ENCODE results near the gene CNDP2. TPM values are rescaled to one million over a fixed set of nuclear protein-coding genes. Genes with fewer than 3 reads are reported as not detected.

CNDP2 gene
- total RNA-seq, 1 experiment from 2014 or later = 310 TPM

- intact Hi-C loops (cut with micrococcal nuclease; ENCODE audit: unreplicated experiment) = no loop called here
- ChIA-PET CTCF (no interaction called here), POLR2A (no interaction called here)
- no peak for DNase-seq (ENCODE audit: low read depth, low spot score)
- TF ChIP-seq, protein P1, sequence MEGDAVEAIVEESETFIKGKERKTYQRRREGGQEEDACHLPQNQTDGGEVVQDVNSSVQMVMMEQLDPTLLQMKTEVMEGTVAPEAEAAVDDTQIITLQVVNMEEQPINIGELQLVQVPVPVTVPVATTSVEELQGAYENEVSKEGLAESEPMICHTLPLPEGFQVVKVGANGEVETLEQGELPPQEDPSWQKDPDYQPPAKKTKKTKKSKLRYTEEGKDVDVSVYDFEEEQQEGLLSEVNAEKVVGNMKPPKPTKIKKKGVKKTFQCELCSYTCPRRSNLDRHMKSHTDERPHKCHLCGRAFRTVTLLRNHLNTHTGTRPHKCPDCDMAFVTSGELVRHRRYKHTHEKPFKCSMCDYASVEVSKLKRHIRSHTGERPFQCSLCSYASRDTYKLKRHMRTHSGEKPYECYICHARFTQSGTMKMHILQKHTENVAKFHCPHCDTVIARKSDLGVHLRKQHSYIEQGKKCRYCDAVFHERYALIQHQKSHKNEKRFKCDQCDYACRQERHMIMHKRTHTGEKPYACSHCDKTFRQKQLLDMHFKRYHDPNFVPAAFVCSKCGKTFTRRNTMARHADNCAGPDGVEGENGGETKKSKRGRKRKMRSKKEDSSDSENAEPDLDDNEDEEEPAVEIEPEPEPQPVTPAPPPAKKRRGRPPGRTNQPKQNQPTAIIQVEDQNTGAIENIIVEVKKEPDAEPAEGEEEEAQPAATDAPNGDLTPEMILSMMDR (IDR thresholded peaks at IDR 0.05) = no peak
- TF ChIP-seq TCF7L2 (IDR thresholded peaks at IDR 0.05; ENCODE audit: low read depth, low read length) = no peak
- H3K27ac ChIP-seq (ENCODE audit: low read length) = no peak overlapping the region
- no peak overlapping the region for H3K4me3 ChIP-seq (ENCODE audit: low read depth in 2 of 2, low read length in 2 of 2)
- BruUV-seq (replicated peaks) = no TSS peak
- ATAC-seq = no peak
- no peaks in the 10 kb centered on the region for H3K4me1 ChIP-seq (ENCODE audit: control insufficient read depth, insufficient read depth, low read length)
- no peaks in the 10 kb centered on the region for H3K9me3 ChIP-seq (ENCODE audit: control insufficient read depth, insufficient read depth, low read depth, low read length)
- in situ Hi-C loops (cut with HindIII; ENCODE audit: low pct_unique_long_range_greater_than_20kb, low sequenced_read_pairs) = no loop called here
- no peaks in the 10 kb centered on the region; the same call in 1 of the 2 replicates for H3K27me3 ChIP-seq (ENCODE audit: control insufficient read depth, insufficient read depth, low read length)
- no peaks in the 10 kb centered on the region for H3K36me3 ChIP-seq (ENCODE audit: control insufficient read depth, insufficient read depth, low read length)
These were observed 29.6 kb downstream of the CNDP2 start for GRCh38 chr18:74525741-74526140.

DNA sequence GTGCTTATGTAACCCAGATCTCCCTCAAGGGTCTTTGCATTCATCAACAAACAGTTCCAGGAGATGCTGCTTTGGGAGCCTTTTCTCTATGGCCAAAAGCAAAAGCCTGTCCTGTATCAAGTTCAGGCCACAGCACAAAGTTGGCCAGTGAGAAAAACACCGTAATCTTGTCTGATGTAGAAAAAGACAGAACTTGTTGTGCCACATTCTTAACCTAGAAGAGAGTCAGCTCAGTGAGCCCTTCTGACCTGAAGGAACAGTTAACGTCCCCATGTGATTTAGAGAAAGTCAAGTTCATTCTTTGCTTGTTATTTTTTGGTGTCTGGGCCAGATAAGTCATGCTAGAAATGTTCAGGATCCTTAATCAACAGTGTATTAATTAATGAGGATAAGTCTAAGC is 30.3 kb downstream of the CNDP2 start:
- Histone ChIP-seq H3K9me3 (ENCODE audit: control insufficient read depth, insufficient read depth, low read depth, low read length) (no peaks in the 10 kb centered on the region), H3K27ac (ENCODE audit: low read length) (no peak overlapping the region), H3K4me3 (ENCODE audit: low read depth in 2 of 2, low read length in 2 of 2) (no peak overlapping the region), H3K36me3 (ENCODE audit: control insufficient read depth, insufficient read depth, low read length) (no peaks in the 10 kb centered on the region), H3K27me3 (ENCODE audit: control insufficient read depth, insufficient read depth, low read length) (no peaks in the 10 kb centered on the region; the same call in 1 of the 2 replicates), H3K4me1 (ENCODE audit: control insufficient read depth, insufficient read depth, low read length) (no peaks in the 10 kb centered on the region)
- ATAC-seq = no peak
- TF ChIP-seq, protein P1 (IDR thresholded peaks at IDR 0.05) = no peak
- TF ChIP-seq REST (IDR thresholded peaks at IDR 0.05; ENCODE audit: insufficient read depth in 1 of 2, low read depth in 2 of 2, low read length in 1 of 2) (no peak), SIN3A (IDR thresholded peaks at IDR 0.05; ENCODE audit: borderline replicate concordance, insufficient read depth, low read depth, low read length) (no peak), TCF7L2 (IDR thresholded peaks at IDR 0.05; ENCODE audit: low read depth, low read length) (no peak), POLR2AphosphoS5 (IDR thresholded peaks at IDR 0.05; ENCODE audit: low read depth, low read length) (no peak)
- intact Hi-C loops (cut with micrococcal nuclease; ENCODE audit: unreplicated experiment) = no loop called here
- ChIA-PET POLR2A (no interaction called here), CTCF (no interaction called here)
- in situ Hi-C loops (cut with HindIII; ENCODE audit: low pct_unique_long_range_greater_than_20kb, low sequenced_read_pairs) = no loop called here
- no TSS peak for BruUV-seq (replicated peaks)
- DNase-seq (ENCODE audit: low read depth, low spot score) = no peak

DNA sequence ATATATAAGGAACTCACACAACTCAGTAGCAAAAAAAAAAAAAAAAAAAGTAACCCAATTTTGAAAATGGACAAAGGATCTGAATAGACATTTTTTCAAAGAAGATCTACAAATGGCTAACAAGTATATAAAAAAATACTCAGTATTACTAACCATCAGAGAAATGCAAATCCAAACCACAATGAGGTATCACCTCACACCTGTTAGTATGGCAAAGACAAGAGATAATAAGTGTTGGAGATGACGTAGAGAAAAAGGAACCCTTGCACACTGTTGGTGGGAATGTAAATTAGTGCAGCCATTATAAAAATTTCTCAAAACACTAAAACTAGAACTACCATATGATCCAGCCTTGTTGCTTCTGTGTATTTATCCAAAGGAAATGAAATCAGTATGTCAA is 32.3 kb downstream of the CNDP2 start:
- ChIA-PET CTCF (no interaction called here), POLR2A (no interaction called here)
- H3K4me1 ChIP-seq (ENCODE audit: control insufficient read depth, insufficient read depth, low read length) = no peaks in the 10 kb centered on the region
- intact Hi-C loops (cut with micrococcal nuclease; ENCODE audit: unreplicated experiment) (no loop called here), in situ Hi-C loops (cut with HindIII; ENCODE audit: low pct_unique_long_range_greater_than_20kb, low sequenced_read_pairs) (no loop called here)
- no peak for TF ChIP-seq POLR2AphosphoS5 (IDR thresholded peaks at IDR 0.05; ENCODE audit: low read depth, low read length)
- no peak for TF ChIP-seq TCF7L2 (IDR thresholded peaks at IDR 0.05; ENCODE audit: low read depth, low read length)
- no peak for TF ChIP-seq SIN3A (IDR thresholded peaks at IDR 0.05; ENCODE audit: borderline replicate concordance, insufficient read depth, low read depth, low read length)
- TF ChIP-seq, protein P1 (IDR thresholded peaks at IDR 0.05) = no peak
- no peak for TF ChIP-seq REST (IDR thresholded peaks at IDR 0.05; ENCODE audit: insufficient read depth in 1 of 2, low read depth in 2 of 2, low read length in 1 of 2)
- BruUV-seq (replicated peaks) = no TSS peak
- no peak overlapping the region for H3K27ac ChIP-seq (ENCODE audit: low read length)
- no peak for ATAC-seq
- H3K4me3 ChIP-seq (ENCODE audit: low read depth in 2 of 2, low read length in 2 of 2) = no peak overlapping the region
- DNase-seq (ENCODE audit: low read depth, low spot score) = no peak
- no peaks in the 10 kb centered on the region for H3K9me3 ChIP-seq (ENCODE audit: control insufficient read depth, insufficient read depth, low read depth, low read length)
- H3K27me3 ChIP-seq (ENCODE audit: control insufficient read depth, insufficient read depth, low read length) = no peaks in the 10 kb centered on the region; the same call in 1 of the 2 replicates
- H3K36me3 ChIP-seq (ENCODE audit: control insufficient read depth, insufficient read depth, low read length) = no peaks in the 10 kb centered on the region

Data from Panc1 (cell line).